Astrocyte of the cerebellum (primary cell): ENCODE results near the gene TBC1D23.

Experiments used
- DNase-seq: peaks from one replicate; pipeline ENCODE4 v3.0.0-alpha.2; 2011; ENCODE audit warnings: low read depth
- H3K4me3 ChIP-seq: 2 replicates; pipeline ENCODE4 v1.5.1; 2011; ENCODE audit warnings: mild to moderate bottlenecking, low read depth, low read length, moderate library complexity
- CTCF ChIP-seq: IDR thresholded peaks from 2 replicates; pipeline ENCODE4 v1.5.1; 2012; ENCODE audit warnings: low read length, low read depth, moderate library complexity, mild to moderate bottlenecking; ENCODE audit errors: missing control alignments
- in situ Hi-C: cut with HindIII; loops from 2 replicates; pipeline ENCODE4 v1.10.0; 2017; ENCODE audit warnings: low sequenced_read_pairs

TBC1D23 gene

GRCh38 chr3:100352296-100353231 lies 91.8 kb downstream of the TBC1D23 start:
- no peak for TF ChIP-seq CTCF
- no peak for DNase-seq
- in situ Hi-C loops = no loop called here
- H3K4me3 ChIP-seq = no peak overlapping the region

GRCh38 chr3:100354850-100355249 lies 94.1 kb downstream of the TBC1D23 start:
- peak; percentile 19 for DNase-seq
- in situ Hi-C loops = no loop called here
- H3K4me3 ChIP-seq = no peak overlapping the region
- TF ChIP-seq CTCF = no peak

GRCh38 chr3:100358413-100358812 lies 97.6 kb downstream of the TBC1D23 start:
- TF ChIP-seq CTCF = no peak
- H3K4me3 ChIP-seq = no peak overlapping the region
- in situ Hi-C loops = no loop called here
- DNase-seq = no peak

- TF ChIP-seq CTCF = no peak
- in situ Hi-C loops = no loop called here
- no peak overlapping the region for H3K4me3 ChIP-seq
- no peak for DNase-seq
These were observed 98.2 kb downstream of the TBC1D23 start for GRCh38 chr3:100359035-100359434.

- in situ Hi-C loops = loop anchor here (5.0 kb wide), 1 partner anchor 39 kb away; no protein-coding TSS in a partner anchor
- DNase-seq = no peak
- TF ChIP-seq CTCF = no peak
- H3K4me3 ChIP-seq = no peak overlapping the region
These were observed 100.1 kb downstream of the TBC1D23 start for GRCh38 chr3:100360757-100361496.

GRCh38 chr3:100361897-100362296 lies 101.1 kb downstream of the TBC1D23 start:
- DNase-seq = no peak
- H3K4me3 ChIP-seq = no peak overlapping the region
- TF ChIP-seq CTCF = no peak
- in situ Hi-C loops = loop anchor here (5.0 kb wide), 1 partner anchor 40 kb away; no protein-coding TSS in a partner anchor
